Measurements from ENCODE around the gene CRCP.
A peak's percentile ranks its signal among the peaks of the same experiment; 100 is the strongest.

The CRCP gene

GRCh38 chr7:66178258-66178657, 63.6 kb downstream of the CRCP start:
- H3K4me3 ChIP-seq (ENCODE audit: low read depth in 1 of 2, low read length in 1 of 2): no peak overlapping the region
- H3K4me1 ChIP-seq (ENCODE audit: control insufficient read depth in 1 of 2, insufficient read depth in 1 of 2, low read depth in 1 of 2, low read length in 1 of 2): peaks cover 6% of the 10 kb centered on the region in 2 experiments
- TF ChIP-seq CTCF (IDR thresholded peaks at IDR 0.05): no peak
- H3K9me3 ChIP-seq: no peaks in the 10 kb centered on the region
- H3K36me3 ChIP-seq: no peaks in the 10 kb centered on the region
- H3K27me3 ChIP-seq: no peaks in the 10 kb centered on the region
- no peak overlapping the region for H3K27ac ChIP-seq

- no peak for TF ChIP-seq CTCF (IDR thresholded peaks at IDR 0.05)
- no peaks in the 10 kb centered on the region for H3K9me3 ChIP-seq
- H3K27me3 ChIP-seq: no peaks in the 10 kb centered on the region
- H3K4me1 ChIP-seq (ENCODE audit: control insufficient read depth in 1 of 2, insufficient read depth in 1 of 2, low read depth in 1 of 2, low read length in 1 of 2): peaks cover 9 to 10% of the 10 kb centered on the region in 2 experiments
- no peak overlapping the region for H3K4me3 ChIP-seq (ENCODE audit: low read depth in 1 of 2, low read length in 1 of 2)
- no peaks in the 10 kb centered on the region for H3K36me3 ChIP-seq
- no peak overlapping the region for H3K27ac ChIP-seq
Observed at GRCh38 chr7:66181329-66181728, 66.7 kb downstream of the CRCP start.

- Histone ChIP-seq H3K4me3 (ENCODE audit: low read depth in 1 of 2, low read length in 1 of 2) (no peak overlapping the region), H3K9me3 (no peaks in the 10 kb centered on the region), H3K4me1 (ENCODE audit: control insufficient read depth in 1 of 2, insufficient read depth in 1 of 2, low read depth in 1 of 2, low read length in 1 of 2) (peaks cover 9 to 10% of the 10 kb centered on the region in 2 experiments), H3K36me3 (no peaks in the 10 kb centered on the region), H3K27me3 (no peaks in the 10 kb centered on the region), H3K27ac (no peak overlapping the region)
- TF ChIP-seq CTCF (IDR thresholded peaks at IDR 0.05): no peak
Observed at GRCh38 chr7:66181845-66182244, 67.2 kb downstream of the CRCP start.

- Histone ChIP-seq H3K4me3 (ENCODE audit: low read depth in 1 of 2, low read length in 1 of 2) (no peak overlapping the region), H3K36me3 (no peaks in the 10 kb centered on the region), H3K9me3 (no peaks in the 10 kb centered on the region), H3K27me3 (no peaks in the 10 kb centered on the region), H3K27ac (peak overlapping the region; percentile 58), H3K4me1 (ENCODE audit: control insufficient read depth in 1 of 2, insufficient read depth in 1 of 2, low read depth in 1 of 2, low read length in 1 of 2) (peaks cover 9 to 10% of the 10 kb centered on the region in 2 experiments)
- no peak for TF ChIP-seq CTCF (IDR thresholded peaks at IDR 0.05)
Observed at GRCh38 chr7:66182920-66183319, 68.3 kb downstream of the CRCP start.

GRCh38 chr7:66183700-66184099, 69.1 kb downstream of the CRCP start:
- no peaks in the 10 kb centered on the region for H3K27me3 ChIP-seq
- peaks cover 9 to 10% of the 10 kb centered on the region in 2 experiments for H3K4me1 ChIP-seq (ENCODE audit: control insufficient read depth in 1 of 2, insufficient read depth in 1 of 2, low read depth in 1 of 2, low read length in 1 of 2)
- H3K36me3 ChIP-seq: no peaks in the 10 kb centered on the region
- H3K4me3 ChIP-seq (ENCODE audit: low read depth in 1 of 2, low read length in 1 of 2): no peak overlapping the region
- no peak for TF ChIP-seq CTCF (IDR thresholded peaks at IDR 0.05)
- H3K9me3 ChIP-seq: no peaks in the 10 kb centered on the region
- H3K27ac ChIP-seq: no peak overlapping the region

GRCh38 chr7:66185680-66186187, 71.1 kb downstream of the CRCP start:
- H3K27ac ChIP-seq: no peak overlapping the region
- peaks cover 9 to 10% of the 10 kb centered on the region in 2 experiments for H3K4me1 ChIP-seq (ENCODE audit: control insufficient read depth in 1 of 2, insufficient read depth in 1 of 2, low read depth in 1 of 2, low read length in 1 of 2)
- TF ChIP-seq CTCF (IDR thresholded peaks at IDR 0.05): no peak
- H3K36me3 ChIP-seq: no peaks in the 10 kb centered on the region
- H3K9me3 ChIP-seq: no peaks in the 10 kb centered on the region
- H3K4me3 ChIP-seq (ENCODE audit: low read depth in 1 of 2, low read length in 1 of 2): no peak overlapping the region
- H3K27me3 ChIP-seq: no peaks in the 10 kb centered on the region
